Measurements from ENCODE around the gene IFTAP.

The IFTAP gene

DNA sequence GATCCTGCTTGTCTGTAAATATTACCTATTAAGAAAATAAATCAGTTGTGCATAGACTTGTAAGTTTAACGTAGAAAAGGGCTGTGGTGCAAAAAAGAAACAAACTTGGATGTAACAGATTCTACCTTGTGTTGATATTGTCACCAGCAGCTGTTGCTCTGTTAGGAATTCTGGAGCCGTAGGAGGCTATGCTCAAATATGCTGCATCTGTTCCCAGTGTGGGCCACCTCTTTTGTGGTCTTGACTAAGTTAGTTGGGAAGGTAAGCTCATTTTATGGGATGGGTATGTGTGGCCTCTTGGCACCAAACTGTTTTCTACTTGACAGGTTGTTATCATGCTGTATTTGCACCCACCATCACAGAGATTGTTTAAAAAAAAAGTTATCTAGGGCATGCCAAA, 33.2 kb downstream of the IFTAP start:
- Histone ChIP-seq H3K9me3 (ENCODE audit: insufficient read depth, low read length) (no peaks in the 10 kb centered on the region), H3K79me2 (ENCODE audit: low read length) (no peaks in the 10 kb centered on the region), H3K27ac (ENCODE audit: low read length) (no peak overlapping the region), H3K36me3 (replicated peaks; ENCODE audit: low read depth, low read length) (no peaks in the 10 kb centered on the region), H3K27me3 (ENCODE audit: low read depth, low read length) (peaks cover 16% of the 10 kb centered on the region), H4K20me1 (ENCODE audit: insufficient read depth, low read length) (no peaks in the 10 kb centered on the region), H2AFZ (ENCODE audit: low read depth, low read length) (no peak overlapping the region), H3K4me3 (ENCODE audit: low read length) (no peak overlapping the region), H3K9ac (ENCODE audit: low read length) (no peak overlapping the region), H3K4me2 (ENCODE audit: low read length) (no peak overlapping the region), H3K4me1 (ENCODE audit: low read length) (peaks cover 3% of the 10 kb centered on the region)
- TF ChIP-seq, protein P1, sequence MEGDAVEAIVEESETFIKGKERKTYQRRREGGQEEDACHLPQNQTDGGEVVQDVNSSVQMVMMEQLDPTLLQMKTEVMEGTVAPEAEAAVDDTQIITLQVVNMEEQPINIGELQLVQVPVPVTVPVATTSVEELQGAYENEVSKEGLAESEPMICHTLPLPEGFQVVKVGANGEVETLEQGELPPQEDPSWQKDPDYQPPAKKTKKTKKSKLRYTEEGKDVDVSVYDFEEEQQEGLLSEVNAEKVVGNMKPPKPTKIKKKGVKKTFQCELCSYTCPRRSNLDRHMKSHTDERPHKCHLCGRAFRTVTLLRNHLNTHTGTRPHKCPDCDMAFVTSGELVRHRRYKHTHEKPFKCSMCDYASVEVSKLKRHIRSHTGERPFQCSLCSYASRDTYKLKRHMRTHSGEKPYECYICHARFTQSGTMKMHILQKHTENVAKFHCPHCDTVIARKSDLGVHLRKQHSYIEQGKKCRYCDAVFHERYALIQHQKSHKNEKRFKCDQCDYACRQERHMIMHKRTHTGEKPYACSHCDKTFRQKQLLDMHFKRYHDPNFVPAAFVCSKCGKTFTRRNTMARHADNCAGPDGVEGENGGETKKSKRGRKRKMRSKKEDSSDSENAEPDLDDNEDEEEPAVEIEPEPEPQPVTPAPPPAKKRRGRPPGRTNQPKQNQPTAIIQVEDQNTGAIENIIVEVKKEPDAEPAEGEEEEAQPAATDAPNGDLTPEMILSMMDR (IDR thresholded peaks at IDR 0.05; ENCODE audit: low read depth, low read length): no peak
- no peak for TF ChIP-seq EZH2phosphoT487 (IDR thresholded peaks at IDR 0.05; ENCODE audit: low read depth)

DNA sequence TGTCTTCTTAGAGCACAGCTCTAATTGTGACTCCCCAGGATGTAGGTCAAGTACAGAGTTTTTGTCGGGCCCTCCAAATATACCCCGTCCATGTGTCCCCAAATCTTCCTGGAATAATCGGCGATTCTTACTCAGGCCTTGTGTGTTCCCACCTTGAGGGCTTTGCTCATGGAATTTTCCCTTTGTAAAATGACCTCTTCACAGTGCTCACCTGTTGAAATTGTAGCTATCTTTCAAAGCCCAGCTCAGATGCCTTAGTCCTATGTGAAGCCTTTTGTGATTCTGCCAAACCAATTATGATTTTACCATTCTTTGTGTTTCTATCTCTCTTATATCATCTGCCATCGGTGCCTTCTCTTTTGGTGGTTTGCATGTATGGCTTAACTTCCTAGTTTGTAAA, 33.8 kb downstream of the IFTAP start:
- Histone ChIP-seq H3K4me3 (ENCODE audit: low read length) (no peak overlapping the region), H3K27me3 (ENCODE audit: low read depth, low read length) (peaks cover 18% of the 10 kb centered on the region; the same call in 1 of the 2 replicates), H3K9ac (ENCODE audit: low read length) (no peak overlapping the region), H3K9me3 (ENCODE audit: insufficient read depth, low read length) (no peaks in the 10 kb centered on the region), H3K36me3 (replicated peaks; ENCODE audit: low read depth, low read length) (no peaks in the 10 kb centered on the region), H3K4me1 (ENCODE audit: low read length) (peaks cover 3% of the 10 kb centered on the region), H2AFZ (ENCODE audit: low read depth, low read length) (no peak overlapping the region), H4K20me1 (ENCODE audit: insufficient read depth, low read length) (no peaks in the 10 kb centered on the region), H3K4me2 (ENCODE audit: low read length) (no peak overlapping the region), H3K79me2 (ENCODE audit: low read length) (no peaks in the 10 kb centered on the region), H3K27ac (ENCODE audit: low read length) (no peak overlapping the region)
- TF ChIP-seq, protein P1 (IDR thresholded peaks at IDR 0.05; ENCODE audit: low read depth, low read length): no peak
- no peak for TF ChIP-seq EZH2phosphoT487 (IDR thresholded peaks at IDR 0.05; ENCODE audit: low read depth)

DNA sequence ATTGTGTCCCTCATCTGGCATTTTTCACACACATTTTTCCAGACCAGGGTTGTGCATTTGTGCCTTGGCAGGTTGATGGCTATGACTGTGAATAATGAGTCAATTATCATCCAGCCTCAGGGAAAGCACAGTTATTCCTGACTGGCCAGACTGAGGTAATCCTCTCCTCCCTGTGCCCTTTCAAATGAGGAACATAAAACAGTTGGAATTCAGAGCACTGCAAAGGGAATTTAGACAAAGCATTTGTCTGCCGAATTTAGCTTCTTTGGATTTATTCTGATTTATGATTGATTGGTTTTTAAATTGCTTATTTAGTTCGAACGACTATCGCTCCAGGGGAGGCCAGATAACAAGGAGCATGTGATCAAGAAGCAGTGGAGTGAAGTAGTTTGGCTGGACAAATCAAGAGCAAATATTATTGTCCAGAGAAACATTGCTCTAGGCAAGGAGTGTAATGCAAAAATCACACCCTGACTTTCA, 34.5 kb downstream of the IFTAP start:
- H3K27ac ChIP-seq (ENCODE audit: low read length): no peak overlapping the region
- H3K4me1 ChIP-seq (ENCODE audit: low read length): peaks cover 3% of the 10 kb centered on the region
- H3K4me3 ChIP-seq (ENCODE audit: low read length): no peak overlapping the region
- H4K20me1 ChIP-seq (ENCODE audit: insufficient read depth, low read length): no peaks in the 10 kb centered on the region
- no peaks in the 10 kb centered on the region for H3K9me3 ChIP-seq (ENCODE audit: insufficient read depth, low read length)
- no peaks in the 10 kb centered on the region for H3K79me2 ChIP-seq (ENCODE audit: low read length)
- no peaks in the 10 kb centered on the region for H3K36me3 ChIP-seq (replicated peaks; ENCODE audit: low read depth, low read length)
- peaks cover 18% of the 10 kb centered on the region; the same call in 1 of the 2 replicates for H3K27me3 ChIP-seq (ENCODE audit: low read depth, low read length)
- H2AFZ ChIP-seq (ENCODE audit: low read depth, low read length): no peak overlapping the region
- no peak overlapping the region for H3K9ac ChIP-seq (ENCODE audit: low read length)
- no peak overlapping the region for H3K4me2 ChIP-seq (ENCODE audit: low read length)
- TF ChIP-seq, protein P1 (IDR thresholded peaks at IDR 0.05; ENCODE audit: low read depth, low read length): no peak
- TF ChIP-seq EZH2phosphoT487 (IDR thresholded peaks at IDR 0.05; ENCODE audit: low read depth): no peak

DNA sequence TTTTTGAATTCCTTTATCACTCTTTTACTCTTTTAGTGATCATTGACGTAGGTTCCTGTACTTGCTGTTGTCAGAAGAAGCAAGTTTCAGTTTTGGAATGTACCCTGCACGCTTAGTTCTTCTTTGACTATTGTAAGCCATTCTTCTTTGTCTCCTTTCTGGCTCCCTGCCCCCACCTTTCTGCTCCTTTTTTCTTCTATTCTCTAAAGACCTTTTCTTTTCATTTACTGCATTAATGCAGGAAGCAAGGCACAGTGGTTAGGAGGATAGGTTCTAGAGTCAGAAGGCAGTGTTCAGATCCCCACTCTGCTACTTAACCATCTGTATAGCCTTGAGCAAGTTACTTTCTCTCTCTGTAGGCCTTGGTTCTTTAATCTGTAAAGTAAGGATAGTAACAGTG, 37.5 kb downstream of the IFTAP start:
- H3K79me2 ChIP-seq (ENCODE audit: low read length): no peaks in the 10 kb centered on the region
- peak overlapping the region; percentile 24; the same call in 1 of the 2 replicates for H3K4me2 ChIP-seq (ENCODE audit: low read length)
- H3K4me3 ChIP-seq (ENCODE audit: low read length): no peak overlapping the region
- no peaks in the 10 kb centered on the region for H4K20me1 ChIP-seq (ENCODE audit: insufficient read depth, low read length)
- H3K27me3 ChIP-seq (ENCODE audit: low read depth, low read length): peaks cover 15% of the 10 kb centered on the region; the same call in 1 of the 2 replicates
- H2AFZ ChIP-seq (ENCODE audit: low read depth, low read length): peak overlapping the region; percentile 50
- H3K36me3 ChIP-seq (replicated peaks; ENCODE audit: low read depth, low read length): no peaks in the 10 kb centered on the region
- no peak overlapping the region for H3K27ac ChIP-seq (ENCODE audit: low read length)
- no peak for TF ChIP-seq EZH2phosphoT487 (IDR thresholded peaks at IDR 0.05; ENCODE audit: low read depth)
- TF ChIP-seq, protein P1 (IDR thresholded peaks at IDR 0.05; ENCODE audit: low read depth, low read length): no peak
- peaks cover 3% of the 10 kb centered on the region for H3K4me1 ChIP-seq (ENCODE audit: low read length)
- no peak overlapping the region for H3K9ac ChIP-seq (ENCODE audit: low read length)
- H3K9me3 ChIP-seq (ENCODE audit: insufficient read depth, low read length): no peaks in the 10 kb centered on the region

All from OCI-LY3 (cell line).